Measurements from ENCODE around the gene CD63.

Gene CD63

GRCh38 chr12:55728939-55729818, at the start of gene CD63 (continued):
- no peak; the same call in 1 of the 2 replicates for TF ChIP-seq PRDM2 (tag by site-specific recombination; IDR thresholded peaks at IDR 0.05; ENCODE audit: borderline replicate concordance)
- no peak for TF ChIP-seq ZNF549 (tag by site-specific recombination; IDR thresholded peaks at IDR 0.05)
- TF ChIP-seq ZNF391 (tag by site-specific recombination; IDR thresholded peaks at IDR 0.05; ENCODE audit: borderline replicate concordance, low read depth), result peak; percentile 67; the same call in 1 of the 2 replicates
- no peak for TF ChIP-seq YY2 (tag by site-specific recombination; IDR thresholded peaks at IDR 0.05)
- TF ChIP-seq HOXA7 (CRISPR knock-in tag; IDR thresholded peaks at IDR 0.05; ENCODE audit: borderline replicate concordance), result no peak
- TF ChIP-seq HOXC10 (CRISPR knock-in tag; IDR thresholded peaks at IDR 0.05), result no peak
- peak; percentile 46; the same call in 1 of the 2 replicates for TF ChIP-seq ZNF610 (tag by site-specific recombination; IDR thresholded peaks at IDR 0.05; ENCODE audit: borderline replicate concordance)
- TF ChIP-seq ZNF23 (tag by site-specific recombination; IDR thresholded peaks at IDR 0.05; ENCODE audit: borderline replicate concordance), result no peak
- TF ChIP-seq ZNF37A (tag by site-specific recombination; IDR thresholded peaks at IDR 0.05), result no peak
- no peak for TF ChIP-seq ATF2 (tag by site-specific recombination; IDR thresholded peaks at IDR 0.05; ENCODE audit: low read depth)
- TF ChIP-seq ZNF626 (tag by site-specific recombination; IDR thresholded peaks at IDR 0.05), result no peak
- TF ChIP-seq ZNF449 (tag by site-specific recombination; IDR thresholded peaks at IDR 0.05), result no peak
- TF ChIP-seq ZNF624 (tag by site-specific recombination; IDR thresholded peaks at IDR 0.05), result no peak
- TF ChIP-seq ZNF426 (tag by site-specific recombination; IDR thresholded peaks at IDR 0.05), result no peak
- no peak for TF ChIP-seq ZNF362 (tag by site-specific recombination; IDR thresholded peaks at IDR 0.05)
- TF ChIP-seq ZNF843 (tag by site-specific recombination; IDR thresholded peaks at IDR 0.05), result 0 out of 2 replicates have a peak, but pooled peaks have one; percentile 38
- TF ChIP-seq GLI4 (tag by site-specific recombination; IDR thresholded peaks at IDR 0.05), result no peak
- TF ChIP-seq ZSCAN18 (tag by site-specific recombination; IDR thresholded peaks at IDR 0.05), result no peak
- TF ChIP-seq ZNF132 (tag by site-specific recombination; IDR thresholded peaks at IDR 0.05; ENCODE audit: borderline replicate concordance), result no peak
- TF ChIP-seq ZNF174 (tag by site-specific recombination; IDR thresholded peaks at IDR 0.05), result no peak
- no peak; the same call in 1 of the 2 replicates for TF ChIP-seq ZBTB11 (tag by site-specific recombination; conservative IDR thresholded peaks at IDR 0.05; ENCODE audit: low read depth)
- no peak for TF ChIP-seq FEZF1 (tag by site-specific recombination; IDR thresholded peaks at IDR 0.05)
